SU-DHL-6 (cell line): Measurements from ENCODE around the gene CDKN2C.
"Not testable (repeated sequence)": the region's sequence is repeated elsewhere in the genome, so short reads cannot be mapped to it uniquely, and the experiment has no call there.

ENCODE experiments used
- CTCF ChIP-seq: fragments of 200-600 bp; sonication (generic); IDR thresholded peaks from one replicate; pipeline ENCODE4 v1.5.1; 2017; ENCODE audit warnings: antibody characterized with exemption, mild to moderate bottlenecking, low read length, moderate library complexity; ENCODE audit not compliant: insufficient read depth, poor library complexity, severe bottlenecking
- EZH2phosphoT487 ChIP-seq: fragments of 200-600 bp; sonication (generic), shearing (Covaris generic); conservative IDR thresholded peaks from 2 replicates; pipeline ENCODE4 v1.6.1; 2018; ENCODE audit warnings: mild to moderate bottlenecking, antibody characterized with exemption, low read length, moderate library complexity, mixed read lengths

- TF ChIP-seq CTCF, EZH2phosphoT487: not testable (repeated sequence)
These were observed 35.5 kb downstream of the CDKN2C start for GRCh38 chr1:51005549-51005948.
